Chondrocyte (in vitro differentiated cells): ENCODE results near the gene RABGAP1. TPM values are rescaled to one million over a fixed set of nuclear protein-coding genes. Genes with fewer than 3 reads are reported as not detected.

Source experiments
- DNase-seq: peaks from one replicate; pipeline ENCODE4 v3.0.0; 2021; ENCODE audit warnings: mixed read lengths, low spot score
- H3K27ac Mint-ChIP-seq: one replicate; pipeline ENCODE4 v1.8.0; 2021; ENCODE audit warnings: mild to moderate bottlenecking, moderate library complexity, mixed read lengths; ENCODE audit not compliant: unreplicated experiment
- H3K27me3 Mint-ChIP-seq: 2 replicates; pipeline ENCODE4 v1.8.0; 2021; ENCODE audit warnings: low read depth, mixed read lengths
- H3K36me3 Mint-ChIP-seq: 2 replicates; pipeline ENCODE4 v1.8.0; 2021; ENCODE audit warnings: low read depth, mixed read lengths
- H3K4me1 Mint-ChIP-seq: 2 replicates; pipeline ENCODE4 v1.8.0; 2021; ENCODE audit warnings: low read depth, mild to moderate bottlenecking, mixed read lengths
- H3K4me3 Mint-ChIP-seq: one replicate; pipeline ENCODE4 v1.8.0; 2021; ENCODE audit warnings: mild to moderate bottlenecking, moderate library complexity, mixed read lengths; ENCODE audit not compliant: unreplicated experiment
- H3K9me3 Mint-ChIP-seq: 2 replicates; pipeline ENCODE4 v1.8.0; 2021; ENCODE audit warnings: low read depth, mixed read lengths
- total RNA-seq: library from RNA; stranded (reverse); gene quantifications from 3 replicates; pipeline ENCODE4 v1.2.1, GENCODE V29; 2021
- TF ChIP-seq, protein P1 (sequence below): fragments of 200-600 bp; sonication (generic); IDR thresholded peaks from 2 replicates; pipeline ENCODE4 v1.5.0; 2021; ENCODE audit warnings: antibody characterized with exemption, mild to moderate bottlenecking, moderate library complexity

The RABGAP1 gene
- total RNA-seq, 1 donor from 2014 or later: 91.8 TPM

DNA sequence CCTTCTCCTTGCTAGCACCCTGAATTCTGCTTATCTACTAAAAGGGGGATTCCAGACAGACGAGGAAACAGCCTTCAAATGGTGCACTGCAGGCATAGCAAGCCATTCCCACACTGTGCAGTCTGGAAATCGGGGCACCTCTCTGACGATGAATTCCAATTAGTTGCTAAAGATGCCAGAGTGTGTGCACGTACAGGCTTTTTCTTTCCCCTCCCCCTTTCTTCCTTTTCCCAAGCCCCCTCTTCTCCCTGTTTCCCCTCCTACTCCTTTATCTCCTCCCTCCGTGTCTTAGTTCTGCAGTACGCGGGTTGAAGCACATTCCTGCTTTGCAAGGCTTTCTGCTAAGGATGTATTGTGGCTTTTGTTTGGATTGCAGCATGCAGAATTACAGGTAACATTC, 92.5 kb downstream of the RABGAP1 start, which contains the start of gene GPR21:
TSS of gene GPR21 (plus strand) at position 316 of the 400 bp plus-strand sequence. CDS start 900 bp downstream, outside the sequence.
- H3K36me3 Mint-ChIP-seq: peaks cover 9% of the 10 kb centered on the region
- H3K4me1 Mint-ChIP-seq: peaks cover 75% of the 10 kb centered on the region
- TF ChIP-seq, protein P1, sequence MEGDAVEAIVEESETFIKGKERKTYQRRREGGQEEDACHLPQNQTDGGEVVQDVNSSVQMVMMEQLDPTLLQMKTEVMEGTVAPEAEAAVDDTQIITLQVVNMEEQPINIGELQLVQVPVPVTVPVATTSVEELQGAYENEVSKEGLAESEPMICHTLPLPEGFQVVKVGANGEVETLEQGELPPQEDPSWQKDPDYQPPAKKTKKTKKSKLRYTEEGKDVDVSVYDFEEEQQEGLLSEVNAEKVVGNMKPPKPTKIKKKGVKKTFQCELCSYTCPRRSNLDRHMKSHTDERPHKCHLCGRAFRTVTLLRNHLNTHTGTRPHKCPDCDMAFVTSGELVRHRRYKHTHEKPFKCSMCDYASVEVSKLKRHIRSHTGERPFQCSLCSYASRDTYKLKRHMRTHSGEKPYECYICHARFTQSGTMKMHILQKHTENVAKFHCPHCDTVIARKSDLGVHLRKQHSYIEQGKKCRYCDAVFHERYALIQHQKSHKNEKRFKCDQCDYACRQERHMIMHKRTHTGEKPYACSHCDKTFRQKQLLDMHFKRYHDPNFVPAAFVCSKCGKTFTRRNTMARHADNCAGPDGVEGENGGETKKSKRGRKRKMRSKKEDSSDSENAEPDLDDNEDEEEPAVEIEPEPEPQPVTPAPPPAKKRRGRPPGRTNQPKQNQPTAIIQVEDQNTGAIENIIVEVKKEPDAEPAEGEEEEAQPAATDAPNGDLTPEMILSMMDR: no peak
- H3K9me3 Mint-ChIP-seq: no peaks in the 10 kb centered on the region
- peak within 1 kb of the TSS; percentile 86 for H3K27ac Mint-ChIP-seq
- no peak for DNase-seq
- no peaks in the 10 kb centered on the region for H3K27me3 Mint-ChIP-seq
- peak within 1 kb of the TSS; percentile 78 for H3K4me3 Mint-ChIP-seq

DNA sequence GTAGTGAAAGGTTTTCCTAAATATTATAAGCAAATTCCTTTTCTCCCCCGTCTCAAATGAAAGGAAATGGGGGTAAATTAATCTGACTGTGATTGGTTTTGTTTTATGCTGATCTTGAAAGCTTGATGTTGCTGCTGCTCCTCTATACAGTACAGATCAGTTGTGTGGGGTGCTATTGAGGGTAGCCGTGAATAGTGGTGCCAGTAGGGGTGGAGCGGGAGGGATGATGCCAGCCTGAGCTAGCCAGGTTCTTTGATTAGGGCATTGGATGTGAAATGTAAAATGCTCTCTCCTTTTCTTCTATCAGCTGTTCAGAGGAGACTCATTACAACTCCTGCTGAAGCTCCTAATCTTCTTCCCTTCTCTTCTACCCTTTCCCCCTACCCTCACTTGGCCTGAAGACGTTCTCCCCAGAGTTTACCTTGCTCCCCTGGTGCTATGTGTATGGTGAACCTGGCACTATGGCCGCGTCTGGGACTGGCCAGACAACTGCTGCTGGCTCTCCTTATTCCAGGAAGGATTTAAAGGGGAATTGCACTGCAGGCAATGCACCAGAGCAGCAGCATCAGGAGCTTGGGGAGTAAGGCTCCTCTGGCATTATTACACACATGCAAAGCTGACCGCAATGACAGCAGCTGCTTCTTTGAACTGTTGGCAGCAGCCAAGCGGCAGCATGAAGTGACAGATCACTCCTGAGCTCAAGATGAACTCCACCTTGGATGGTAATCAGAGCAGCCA, 93.2 kb downstream of the RABGAP1 start:
- Mint-ChIP-seq H3K36me3 (peaks cover 7% of the 10 kb centered on the region), H3K4me1 (peaks cover 81% of the 10 kb centered on the region), H3K9me3 (no peaks in the 10 kb centered on the region), H3K4me3 (peak overlapping the region; percentile 78), H3K27me3 (no peaks in the 10 kb centered on the region), H3K27ac (peak overlapping the region; percentile 86)
- DNase-seq: no peak
- TF ChIP-seq, protein P1: no peak

DNA sequence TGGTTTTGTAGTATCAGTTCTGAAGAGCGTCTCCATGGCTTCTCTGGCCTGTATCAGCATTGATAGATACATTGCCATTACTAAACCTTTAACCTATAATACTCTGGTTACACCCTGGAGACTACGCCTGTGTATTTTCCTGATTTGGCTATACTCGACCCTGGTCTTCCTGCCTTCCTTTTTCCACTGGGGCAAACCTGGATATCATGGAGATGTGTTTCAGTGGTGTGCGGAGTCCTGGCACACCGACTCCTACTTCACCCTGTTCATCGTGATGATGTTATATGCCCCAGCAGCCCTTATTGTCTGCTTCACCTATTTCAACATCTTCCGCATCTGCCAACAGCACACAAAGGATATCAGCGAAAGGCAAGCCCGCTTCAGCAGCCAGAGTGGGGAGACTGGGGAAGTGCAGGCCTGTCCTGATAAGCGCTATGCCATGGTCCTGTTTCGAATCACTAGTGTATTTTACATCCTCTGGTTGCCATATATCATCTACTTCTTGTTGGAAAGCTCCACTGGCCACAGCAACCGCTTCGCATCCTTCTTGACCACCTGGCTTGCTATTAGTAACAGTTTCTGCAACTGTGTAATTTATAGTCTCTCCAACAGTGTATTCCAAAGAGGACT, 94.2 kb downstream of the RABGAP1 start:
- H3K27me3 Mint-ChIP-seq: no peaks in the 10 kb centered on the region
- DNase-seq: no peak
- peak overlapping the region; percentile 90 for H3K27ac Mint-ChIP-seq
- TF ChIP-seq, protein P1: no peak
- H3K36me3 Mint-ChIP-seq: peaks cover 4% of the 10 kb centered on the region
- H3K4me3 Mint-ChIP-seq: peak overlapping the region; percentile 78
- no peaks in the 10 kb centered on the region for H3K9me3 Mint-ChIP-seq
- H3K4me1 Mint-ChIP-seq: peaks cover 88% of the 10 kb centered on the region

DNA sequence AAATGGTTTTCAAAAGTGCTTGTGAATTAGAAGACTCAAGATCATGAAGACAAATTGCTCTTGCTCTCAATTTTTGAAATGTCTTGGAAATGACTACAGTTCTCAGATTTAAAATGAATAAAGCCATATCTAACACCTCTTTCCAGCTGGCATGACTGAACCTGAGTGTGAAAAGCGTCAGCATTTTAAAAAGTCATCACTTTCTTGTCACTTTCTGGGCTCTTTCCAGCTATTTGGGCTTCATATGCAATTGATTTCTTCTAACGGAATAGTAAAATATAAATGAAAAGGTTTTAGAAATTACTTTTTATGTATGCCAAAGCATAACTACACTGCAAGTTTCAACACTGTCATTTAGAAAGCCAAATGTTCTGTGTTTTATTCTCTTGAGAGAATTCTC, 95.0 kb downstream of the RABGAP1 start:
- TF ChIP-seq, protein P1: no peak
- H3K36me3 Mint-ChIP-seq: peaks cover 4% of the 10 kb centered on the region
- no peaks in the 10 kb centered on the region for H3K9me3 Mint-ChIP-seq
- H3K4me1 Mint-ChIP-seq: peaks cover 96% of the 10 kb centered on the region
- H3K27me3 Mint-ChIP-seq: no peaks in the 10 kb centered on the region
- peak overlapping the region; percentile 78 for H3K4me3 Mint-ChIP-seq
- peak overlapping the region; percentile 90 for H3K27ac Mint-ChIP-seq
- no peak for DNase-seq

DNA sequence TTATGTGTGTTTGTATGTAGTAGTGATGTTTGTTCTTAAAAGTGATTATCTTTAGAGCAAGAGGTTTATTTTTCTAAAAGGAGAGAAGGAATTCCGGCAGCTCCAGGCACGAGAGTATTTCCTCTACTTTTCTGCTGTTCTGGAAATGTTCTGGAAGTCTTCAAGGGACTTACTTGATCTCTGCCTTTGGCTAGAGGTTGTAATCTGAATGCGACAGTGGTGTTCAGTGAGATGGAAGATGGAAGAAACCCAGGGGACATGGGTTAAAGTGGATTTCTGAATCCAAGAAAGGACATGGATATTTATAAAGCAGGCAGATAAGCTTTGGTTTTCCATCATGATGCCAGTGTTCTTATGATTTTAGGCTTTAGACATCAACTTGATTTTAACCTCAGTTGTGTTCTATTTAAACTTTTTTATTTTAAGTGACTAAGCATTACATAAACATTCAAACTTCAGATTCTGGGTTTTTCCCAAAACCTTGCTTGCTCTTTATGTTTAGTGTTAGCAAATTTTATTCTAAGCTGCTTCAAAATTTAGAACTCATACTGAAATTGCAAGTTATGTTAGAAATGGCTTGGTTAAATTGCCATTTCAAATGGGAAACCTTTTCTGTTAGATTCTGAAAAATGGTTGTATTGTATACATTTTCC, 96.2 kb downstream of the RABGAP1 start:
- Mint-ChIP-seq H3K27me3 (no peaks in the 10 kb centered on the region), H3K9me3 (no peaks in the 10 kb centered on the region), H3K4me1 (peaks cover 98% of the 10 kb centered on the region), H3K36me3 (peaks cover 4% of the 10 kb centered on the region), H3K27ac (peak overlapping the region; percentile 90), H3K4me3 (peak overlapping the region; percentile 78)
- TF ChIP-seq, protein P1: no peak
- no peak for DNase-seq
